ENCODE measurements around the gene GPR137. TPM values are rescaled to one million over a fixed set of nuclear protein-coding genes. Genes with fewer than 3 reads are reported as not detected.
A peak's percentile ranks its signal among the peaks of the same experiment; 100 is the strongest.

The GPR137 gene
- total and polyA plus RNA-seq, 9 of the 15 experiments (the other 6 are each of a cell fraction or from before 2014, with no cell fraction given): 0.32 to 26.7 (median 10.7) TPM

DNA sequence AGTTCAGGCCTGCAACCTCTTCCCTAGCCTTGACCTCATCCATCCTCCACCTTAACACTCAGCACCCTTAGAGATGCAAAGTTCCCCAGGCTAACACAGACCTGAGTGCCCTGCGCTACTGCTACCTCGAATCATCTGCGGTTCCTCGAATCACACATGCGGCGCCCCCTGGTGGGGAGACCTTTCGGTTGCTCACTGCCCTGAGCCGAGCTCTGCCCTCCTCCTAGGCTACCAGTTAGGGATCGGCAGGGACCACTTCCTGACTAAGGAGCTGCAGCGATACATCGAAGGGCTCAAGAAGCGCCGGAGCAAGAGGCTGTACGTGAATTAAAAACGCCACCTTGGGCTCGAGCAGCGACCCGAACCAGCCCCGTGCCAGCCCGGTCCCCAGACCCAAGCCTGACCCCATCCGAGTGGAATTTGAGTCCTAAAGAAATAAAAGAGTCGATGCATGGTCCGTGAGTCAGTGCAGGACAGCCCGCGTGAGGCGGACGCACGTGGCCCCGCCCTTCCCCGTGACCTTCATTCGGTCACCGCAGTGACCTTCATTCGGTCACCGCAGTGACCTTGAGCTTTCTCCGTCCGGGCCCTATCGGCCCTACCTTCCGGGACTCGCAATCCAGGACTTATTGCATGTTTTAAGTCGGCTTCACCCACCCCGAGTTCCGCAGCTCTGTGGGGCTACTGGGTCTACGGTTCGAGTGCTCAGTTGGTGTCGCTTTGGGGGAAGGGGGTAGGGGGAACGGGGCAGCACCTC, 18.8 kb downstream of the GPR137 start (continued):
- TF ChIP-seq, protein P1, sequence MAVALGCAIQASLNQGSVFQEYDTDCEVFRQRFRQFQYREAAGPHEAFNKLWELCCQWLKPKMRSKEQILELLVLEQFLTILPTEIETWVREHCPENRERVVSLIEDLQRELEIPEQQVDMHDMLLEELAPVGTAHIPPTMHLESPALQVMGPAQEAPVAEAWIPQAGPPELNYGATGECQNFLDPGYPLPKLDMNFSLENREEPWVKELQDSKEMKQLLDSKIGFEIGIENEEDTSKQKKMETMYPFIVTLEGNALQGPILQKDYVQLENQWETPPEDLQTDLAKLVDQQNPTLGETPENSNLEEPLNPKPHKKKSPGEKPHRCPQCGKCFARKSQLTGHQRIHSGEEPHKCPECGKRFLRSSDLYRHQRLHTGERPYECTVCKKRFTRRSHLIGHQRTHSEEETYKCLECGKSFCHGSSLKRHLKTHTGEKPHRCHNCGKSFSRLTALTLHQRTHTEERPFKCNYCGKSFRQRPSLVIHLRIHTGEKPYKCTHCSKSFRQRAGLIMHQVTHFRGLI (CRISPR knock-in tag; IDR thresholded peaks at IDR 0.05): no peak
- no peak for TF ChIP-seq KDM5B (IDR thresholded peaks at IDR 0.05; ENCODE audit: insufficient replicate concordance, low read depth, low read length)
- no peak for TF ChIP-seq STAT5B (CRISPR knock-in tag; IDR thresholded peaks at IDR 0.05)
- TF ChIP-seq, protein P2, sequence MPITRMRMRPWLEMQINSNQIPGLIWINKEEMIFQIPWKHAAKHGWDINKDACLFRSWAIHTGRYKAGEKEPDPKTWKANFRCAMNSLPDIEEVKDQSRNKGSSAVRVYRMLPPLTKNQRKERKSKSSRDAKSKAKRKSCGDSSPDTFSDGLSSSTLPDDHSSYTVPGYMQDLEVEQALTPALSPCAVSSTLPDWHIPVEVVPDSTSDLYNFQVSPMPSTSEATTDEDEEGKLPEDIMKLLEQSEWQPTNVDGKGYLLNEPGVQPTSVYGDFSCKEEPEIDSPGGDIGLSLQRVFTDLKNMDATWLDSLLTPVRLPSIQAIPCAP (CRISPR knock-in tag; IDR thresholded peaks at IDR 0.05; ENCODE audit: borderline replicate concordance): no peak
- peak; percentile 60; the same call in 1 of the 2 replicates for TF ChIP-seq TOE1 (IDR thresholded peaks at IDR 0.05; ENCODE audit: borderline replicate concordance)
- no peak for TF ChIP-seq TOE1 (CRISPR knock-in tag; IDR thresholded peaks at IDR 0.05; ENCODE audit: borderline replicate concordance, low read depth)
- TF ChIP-seq ZNF174 (CRISPR knock-in tag; IDR thresholded peaks at IDR 0.05): no peak
- peak; percentile 87 for TF ChIP-seq BHLHE40 (IDR thresholded peaks at IDR 0.05; ENCODE audit: low read length)
- no peak for TF ChIP-seq NFE2 (IDR thresholded peaks at IDR 0.05; ENCODE audit: low read depth)
- TF ChIP-seq, protein P3, sequence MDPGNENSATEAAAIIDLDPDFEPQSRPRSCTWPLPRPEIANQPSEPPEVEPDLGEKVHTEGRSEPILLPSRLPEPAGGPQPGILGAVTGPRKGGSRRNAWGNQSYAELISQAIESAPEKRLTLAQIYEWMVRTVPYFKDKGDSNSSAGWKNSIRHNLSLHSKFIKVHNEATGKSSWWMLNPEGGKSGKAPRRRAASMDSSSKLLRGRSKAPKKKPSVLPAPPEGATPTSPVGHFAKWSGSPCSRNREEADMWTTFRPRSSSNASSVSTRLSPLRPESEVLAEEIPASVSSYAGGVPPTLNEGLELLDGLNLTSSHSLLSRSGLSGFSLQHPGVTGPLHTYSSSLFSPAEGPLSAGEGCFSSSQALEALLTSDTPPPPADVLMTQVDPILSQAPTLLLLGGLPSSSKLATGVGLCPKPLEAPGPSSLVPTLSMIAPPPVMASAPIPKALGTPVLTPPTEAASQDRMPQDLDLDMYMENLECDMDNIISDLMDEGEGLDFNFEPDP (CRISPR knock-in tag; IDR thresholded peaks at IDR 0.05): no peak
- no peak for TF ChIP-seq MAFG (tag; conservative IDR thresholded peaks at IDR 0.05)
- TF ChIP-seq MCM2 (IDR thresholded peaks at IDR 0.05; ENCODE audit: low read depth): no peak
- TF ChIP-seq POU5F1 (IDR thresholded peaks at IDR 0.05; ENCODE audit: borderline replicate concordance, low read depth, low read length, partially characterized antibody): no peak
- no peak; the same call in 1 of the 2 replicates for TF ChIP-seq CC2D1A (IDR thresholded peaks at IDR 0.05)
- no peak for TF ChIP-seq YBX1 (IDR thresholded peaks at IDR 0.05)
- no peak for TF ChIP-seq ZNF140 (CRISPR knock-in tag; IDR thresholded peaks at IDR 0.05)
- TF ChIP-seq, protein P4, sequence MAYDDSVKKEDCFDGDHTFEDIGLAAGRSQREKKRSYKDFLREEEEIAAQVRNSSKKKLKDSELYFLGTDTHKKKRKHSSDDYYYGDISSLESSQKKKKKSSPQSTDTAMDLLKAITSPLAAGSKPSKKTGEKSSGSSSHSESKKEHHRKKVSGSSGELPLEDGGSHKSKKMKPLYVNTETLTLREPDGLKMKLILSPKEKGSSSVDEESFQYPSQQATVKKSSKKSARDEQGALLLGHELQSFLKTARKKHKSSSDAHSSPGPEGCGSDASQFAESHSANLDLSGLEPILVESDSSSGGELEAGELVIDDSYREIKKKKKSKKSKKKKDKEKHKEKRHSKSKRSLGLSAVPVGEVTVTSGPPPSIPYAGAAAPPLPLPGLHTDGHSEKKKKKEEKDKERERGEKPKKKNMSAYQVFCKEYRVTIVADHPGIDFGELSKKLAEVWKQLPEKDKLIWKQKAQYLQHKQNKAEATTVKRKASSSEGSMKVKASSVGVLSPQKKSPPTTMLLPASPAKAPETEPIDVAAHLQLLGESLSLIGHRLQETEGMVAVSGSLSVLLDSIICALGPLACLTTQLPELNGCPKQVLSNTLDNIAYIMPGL (CRISPR knock-in tag; IDR thresholded peaks at IDR 0.05): peak; percentile 67; the same call in 1 of the 2 replicates
- TF ChIP-seq, protein P5, sequence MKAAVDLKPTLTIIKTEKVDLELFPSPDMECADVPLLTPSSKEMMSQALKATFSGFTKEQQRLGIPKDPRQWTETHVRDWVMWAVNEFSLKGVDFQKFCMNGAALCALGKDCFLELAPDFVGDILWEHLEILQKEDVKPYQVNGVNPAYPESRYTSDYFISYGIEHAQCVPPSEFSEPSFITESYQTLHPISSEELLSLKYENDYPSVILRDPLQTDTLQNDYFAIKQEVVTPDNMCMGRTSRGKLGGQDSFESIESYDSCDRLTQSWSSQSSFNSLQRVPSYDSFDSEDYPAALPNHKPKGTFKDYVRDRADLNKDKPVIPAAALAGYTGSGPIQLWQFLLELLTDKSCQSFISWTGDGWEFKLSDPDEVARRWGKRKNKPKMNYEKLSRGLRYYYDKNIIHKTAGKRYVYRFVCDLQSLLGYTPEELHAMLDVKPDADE (conservative IDR thresholded peaks at IDR 0.05; ENCODE audit: control insufficient read depth, low read depth, low read length): 0 out of 2 replicates have a peak, but pooled peaks have one; percentile 54
- TF ChIP-seq BCOR (IDR thresholded peaks at IDR 0.05): no peak; the same call in 1 of the 2 replicates
